Endothelial cell of umbilical vein (primary cell): Measurements from ENCODE around the gene EQTN. TPM values are rescaled to one million over a fixed set of nuclear protein-coding genes. Genes with fewer than 3 reads are reported as not detected.

Experiments
- BruUV-seq: library from RNA; stranded (reverse); fragments of 400-500 nt; replicated peaks from 2 replicates; lab custom pipeline; 2021; lab: Mats Ljungman, UMichigan
- CTCF ChIA-PET: fragments of 300-600, 350-600 bp; sonication (Branson Sonifier 250); formaldehyde crosslinking; loops from one replicate; lab custom pipeline; 2021; ENCODE audit warnings: antibody characterized with exemption, inconsistent platforms; lab: Charles Lee
- POLR2A ChIA-PET: fragments of 300-600, 350-600 bp; sonication (Branson Sonifier 250); formaldehyde crosslinking; loops from one replicate; lab custom pipeline; 2021; ENCODE audit warnings: antibody characterized with exemption, inconsistent platforms; lab: Charles Lee
- DNase-seq: peaks from one replicate; pipeline ENCODE4 v3.0.0-alpha.2; 2011; ENCODE audit warnings: low read depth, low spot score
- FAIRE-seq: peaks from 2 replicates; lab custom pipeline; 2011; peaks lifted over from hg19 to GRCh38; lab: Jason Lieb, UNC
- H2AFZ ChIP-seq: 2 replicates; pipeline ENCODE4 v1.6.0; 2012; ENCODE audit warnings: low read depth, low read length, control low read depth, inconsistent platforms
- H3K27ac ChIP-seq: 2 replicates; pipeline ENCODE4 v1.5.1; 2011; ENCODE audit warnings: low read depth, mild to moderate bottlenecking, control low read depth, low read length, moderate library complexity; ENCODE audit not compliant: insufficient read depth
- H3K27me3 ChIP-seq, 2 experiments: 2 replicates each; pipeline versions ENCODE4 v1.6.0 to v1.6.1; 2011; ENCODE audit warnings: low read length in 2 of 2, mixed read lengths in 1 of 2; ENCODE audit not compliant: control insufficient read depth in 2 of 2, insufficient read depth in 2 of 2
- H3K36me3 ChIP-seq, 2 experiments: 2 replicates in 1 of 2; 3 replicates in 1 of 2; pipeline ENCODE4 v1.5.1; 2011; ENCODE audit warnings: low read length in 2 of 2, mild to moderate bottlenecking in 1 of 2, moderate library complexity in 1 of 2; ENCODE audit not compliant: control insufficient read depth in 2 of 2, insufficient read depth in 2 of 2; ENCODE audit errors: extremely low read depth in 1 of 2
- H3K4me1 ChIP-seq: 3 replicates; pipeline ENCODE4 v1.5.1; 2011; ENCODE audit warnings: mild to moderate bottlenecking, low read length; ENCODE audit not compliant: control insufficient read depth, insufficient read depth; ENCODE audit errors: extremely low read depth
- H3K4me2 ChIP-seq: 2 replicates; pipeline ENCODE4 v1.6.1; 2011; ENCODE audit warnings: low read length, control low read depth, mixed read lengths; ENCODE audit not compliant: insufficient read depth
- H3K4me3 ChIP-seq, 3 experiments: fragments of 200-600 bp in 1 of 3; sonication (generic), shearing (Covaris generic) in 1 of 3; replicated peaks in 1 of 3; 2 replicates each; pipeline ENCODE4 v1.5.1; 2011 to 2016; ENCODE audit warnings: control low read depth in 3 of 3, low read length in 3 of 3, mild to moderate bottlenecking in 2 of 3, inconsistent platforms in 1 of 3, low read depth in 1 of 3, moderate library complexity in 1 of 3; ENCODE audit not compliant: insufficient read depth in 1 of 3
- H3K79me2 ChIP-seq: 2 replicates; pipeline ENCODE4 v1.6.0; 2012; ENCODE audit warnings: low read length, inconsistent platforms; ENCODE audit not compliant: control insufficient read depth, insufficient read depth
- H3K9ac ChIP-seq: replicated peaks from 2 replicates; pipeline ENCODE3; 2011; ENCODE audit warnings: low read length, control low read depth; ENCODE audit not compliant: insufficient read depth; ENCODE audit errors: extremely low read depth
- H3K9me1 ChIP-seq: replicated peaks from 3 replicates; pipeline ENCODE4 v1.6.0; 2011; ENCODE audit warnings: mild to moderate bottlenecking, low read length; ENCODE audit not compliant: control insufficient read depth, insufficient read depth; ENCODE audit errors: extremely low read depth
- H3K9me3 ChIP-seq: replicated peaks from 2 replicates; pipeline ENCODE4 v1.5.1; 2012; ENCODE audit warnings: low read length, inconsistent platforms; ENCODE audit not compliant: control insufficient read depth, insufficient read depth
- H4K20me1 ChIP-seq: replicated peaks from 2 replicates; pipeline ENCODE3; 2011; ENCODE audit warnings: mild to moderate bottlenecking, low read length; ENCODE audit not compliant: control insufficient read depth, insufficient read depth; ENCODE audit errors: extremely low read depth
- EZH2 ChIP-seq: IDR thresholded peaks from 2 replicates; pipeline ENCODE4 v1.6.1; 2012; ENCODE audit warnings: borderline replicate concordance, low read depth, mild to moderate bottlenecking, moderate library complexity, low read length, inconsistent platforms; ENCODE audit not compliant: severe bottlenecking
- FOS ChIP-seq: IDR thresholded peaks from 2 replicates; pipeline ENCODE4 v1.6.1; 2011; ENCODE audit warnings: mild to moderate bottlenecking, low read length, moderate library complexity, borderline replicate concordance; ENCODE audit not compliant: insufficient read depth
- GATA2 ChIP-seq: IDR thresholded peaks from 2 replicates; pipeline ENCODE4 v1.7.0; 2011; ENCODE audit warnings: low read depth, mild to moderate bottlenecking, moderate library complexity, mixed read lengths, low read length; ENCODE audit not compliant: insufficient read length, insufficient read depth
- JUN ChIP-seq: IDR thresholded peaks from 2 replicates; pipeline ENCODE4 v1.6.1; 2011; ENCODE audit warnings: borderline replicate concordance, low read depth; ENCODE audit not compliant: insufficient read length, insufficient read depth
- MYC ChIP-seq: IDR thresholded peaks from one replicate; pipeline ENCODE4 v1.6.1; 2011; ENCODE audit warnings: mild to moderate bottlenecking, low read depth, low read length
- POLR2A ChIP-seq: IDR thresholded peaks from 2 replicates; pipeline ENCODE4 v1.6.1; 2012; ENCODE audit warnings: low read depth, mild to moderate bottlenecking, control low read depth, low read length
- POLR2AphosphoS5 ChIP-seq: IDR thresholded peaks from 2 replicates; pipeline ENCODE4 v1.6.1; 2012; ENCODE audit warnings: low read depth, mild to moderate bottlenecking, control low read depth, low read length, moderate library complexity; ENCODE audit not compliant: insufficient read depth
- dilution Hi-C: fragments of 300-500 bp; cut with MboI; formaldehyde crosslinking; loops from one replicate; pipeline ENCODE4 v1.15.0; 2019; ENCODE audit warnings: low sequenced_read_pairs; ENCODE audit not compliant: extremely low pct_ligation_motif_present
- intact Hi-C: fragments of 100-400 bp; cut with micrococcal nuclease; formaldehyde crosslinking; loops from one replicate; pipeline ENCODE4 v1.10.0; 2022
- polyA plus RNA-seq, 4 experiments: library from polyadenylated mRNA; depleted of rRNA in 3 of 4; stranded (reverse) in 3 of 4; unstranded in 1 of 4; fragments of >200 nt; gene quantifications; 2 replicates each; pipeline versions ENCODE4 v1.2.1 to v1.2.3, GENCODE V29; 2011 to 2012; ENCODE audit warnings: missing spikeins in 1 of 4
- total RNA-seq: library from RNA; stranded (reverse); gene quantifications from 2 replicates; pipeline ENCODE4 v1.2.3, GENCODE V29; 2021
- TF ChIP-seq, protein P1 (sequence below): IDR thresholded peaks from 2 replicates; pipeline ENCODE4 v1.6.1; 2011; ENCODE audit not compliant: insufficient read depth, insufficient read length
- TF ChIP-seq, protein P2 (sequence below), 2 donors: IDR thresholded peaks; 1 replicate in 1 of 2; 2 replicates in 1 of 2; pipeline ENCODE4 v1.5.1; 2011; ENCODE audit warnings: low read length in 2 of 2, mild to moderate bottlenecking in 2 of 2, moderate library complexity in 2 of 2, control low read depth in 1 of 2, inconsistent platforms in 1 of 2, low read depth in 1 of 2; ENCODE audit not compliant: insufficient read depth in 1 of 2; ENCODE audit errors: extremely low read depth in 1 of 2

The EQTN gene
- total and polyA plus RNA-seq, 2 donors (not counting 3 experiments of a cell fraction or from before 2014, with no cell fraction given) = not detected

DNA sequence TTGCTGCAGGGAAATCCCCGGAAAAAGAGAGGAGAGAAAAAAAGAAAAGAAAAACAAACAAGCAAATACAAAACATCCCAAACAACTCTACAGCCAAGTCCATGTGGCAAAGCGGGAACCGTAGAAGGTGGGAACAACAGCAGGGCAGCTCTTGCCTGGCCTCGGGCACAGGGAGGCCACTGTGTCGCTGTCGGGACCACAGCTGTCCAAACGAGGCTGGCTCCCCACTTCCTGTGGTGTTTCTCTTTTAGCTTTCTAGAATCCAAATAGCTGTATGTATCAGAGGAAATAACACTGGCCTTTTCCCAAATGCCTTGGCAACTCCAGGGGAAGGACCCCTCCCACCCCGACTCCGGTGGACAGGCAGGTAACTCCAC, 41.6 kb upstream of the EQTN start:
- Histone ChIP-seq H3K36me3 (no peaks in the 10 kb centered on the region), H2AFZ (no peak overlapping the region), H3K79me2 (no peaks in the 10 kb centered on the region), H3K27ac (no peak overlapping the region), H3K4me2 (no peak overlapping the region), H4K20me1 (no peaks in the 10 kb centered on the region), H3K27me3 (peaks cover 2 to 7% of the 10 kb centered on the region in 2 experiments), H3K4me3 (no peak overlapping the region), H3K9me3 (no peaks in the 10 kb centered on the region), H3K4me1 (no peaks in the 10 kb centered on the region), H3K9ac (no peak overlapping the region), H3K9me1 (no peaks in the 10 kb centered on the region)
- no TSS peak for BruUV-seq
- TF ChIP-seq JUN (no peak), POLR2AphosphoS5 (no peak), MYC (no peak), POLR2A (no peak), EZH2 (no peak), GATA2 (no peak), FOS (no peak)
- TF ChIP-seq, protein P1, sequence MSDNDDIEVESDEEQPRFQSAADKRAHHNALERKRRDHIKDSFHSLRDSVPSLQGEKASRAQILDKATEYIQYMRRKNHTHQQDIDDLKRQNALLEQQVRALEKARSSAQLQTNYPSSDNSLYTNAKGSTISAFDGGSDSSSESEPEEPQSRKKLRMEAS = no peak
- TF ChIP-seq, protein P2, sequence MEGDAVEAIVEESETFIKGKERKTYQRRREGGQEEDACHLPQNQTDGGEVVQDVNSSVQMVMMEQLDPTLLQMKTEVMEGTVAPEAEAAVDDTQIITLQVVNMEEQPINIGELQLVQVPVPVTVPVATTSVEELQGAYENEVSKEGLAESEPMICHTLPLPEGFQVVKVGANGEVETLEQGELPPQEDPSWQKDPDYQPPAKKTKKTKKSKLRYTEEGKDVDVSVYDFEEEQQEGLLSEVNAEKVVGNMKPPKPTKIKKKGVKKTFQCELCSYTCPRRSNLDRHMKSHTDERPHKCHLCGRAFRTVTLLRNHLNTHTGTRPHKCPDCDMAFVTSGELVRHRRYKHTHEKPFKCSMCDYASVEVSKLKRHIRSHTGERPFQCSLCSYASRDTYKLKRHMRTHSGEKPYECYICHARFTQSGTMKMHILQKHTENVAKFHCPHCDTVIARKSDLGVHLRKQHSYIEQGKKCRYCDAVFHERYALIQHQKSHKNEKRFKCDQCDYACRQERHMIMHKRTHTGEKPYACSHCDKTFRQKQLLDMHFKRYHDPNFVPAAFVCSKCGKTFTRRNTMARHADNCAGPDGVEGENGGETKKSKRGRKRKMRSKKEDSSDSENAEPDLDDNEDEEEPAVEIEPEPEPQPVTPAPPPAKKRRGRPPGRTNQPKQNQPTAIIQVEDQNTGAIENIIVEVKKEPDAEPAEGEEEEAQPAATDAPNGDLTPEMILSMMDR (IDR thresholded peaks at IDR 0.05; ENCODE audit: extremely low read depth in 1 of 2, insufficient read depth in 1 of 2, low read depth in 1 of 2, low read length in 2 of 2) = no peak
- FAIRE-seq (no peak), DNase-seq (no peak)
- ChIA-PET POLR2A (no interaction called here), CTCF (interaction anchor here (1.1 kb wide), 1 partner anchor 11 kb away, joined by 3 read pairs; no protein-coding TSS in a partner anchor)
- dilution Hi-C loops (loop anchor here (25.0 kb wide), 1 partner anchor 174 kb away; the partner anchor contains the start of gene IFNK), intact Hi-C loops (loop anchor here (10.0 kb wide), 1 partner anchor 386 kb away; no protein-coding TSS in a partner anchor)
